GM23338 (cell line): Measurements from ENCODE around the gene AKAP13. TPM values are rescaled to one million over a fixed set of nuclear protein-coding genes. Genes with fewer than 3 reads are reported as not detected.

Experiments
- ATAC-seq: fragments of 200-7000 bp; cut with Tn5 transposase; 3 replicates; pipeline ENCODE4 v1.9.1; 2020
- DNase-seq: peaks from one replicate; pipeline ENCODE4 v3.0.0-alpha.2; 2015; ENCODE audit warnings: low spot score
- H2AFZ ChIP-seq: fragments of 200-600 bp; sonication (generic); 2 replicates; pipeline ENCODE4 v1.8.0; 2016; ENCODE audit warnings: antibody characterized with exemption, mild to moderate bottlenecking, moderate library complexity
- H3F3A ChIP-seq: fragments of 200-600 bp; sonication (generic); replicated peaks from 2 replicates; pipeline ENCODE4 v1.8.0; 2017; ENCODE audit warnings: antibody characterized with exemption, mixed run types, low read depth
- H3K27ac ChIP-seq: fragments of 200-600 bp; sonication (generic); 2 replicates; pipeline ENCODE4 v1.6.1; 2016; ENCODE audit warnings: low read depth
- H3K27me3 ChIP-seq: fragments of 200-600 bp; sonication (generic); 2 replicates; pipeline ENCODE4 v1.8.0; 2016; ENCODE audit warnings: mild to moderate bottlenecking, mixed run types, moderate library complexity; ENCODE audit not compliant: insufficient read depth
- H3K36me3 ChIP-seq: fragments of 200-600 bp; sonication (generic); 2 replicates; pipeline ENCODE4 v1.8.0; 2016; ENCODE audit warnings: mild to moderate bottlenecking; ENCODE audit not compliant: insufficient read depth
- H3K4me1 ChIP-seq: fragments of 200-600 bp; sonication (generic); 2 replicates; pipeline ENCODE4 v1.8.0; 2016; ENCODE audit warnings: mild to moderate bottlenecking, moderate library complexity; ENCODE audit not compliant: insufficient read depth
- H3K4me2 ChIP-seq: fragments of 200-600 bp; sonication (generic); 2 replicates; pipeline ENCODE4 v1.7.1; 2017; ENCODE audit warnings: mixed run types
- H3K4me3 ChIP-seq: fragments of 200-600 bp; sonication (generic); 2 replicates; pipeline ENCODE4 v1.6.1; 2016; ENCODE audit warnings: mixed run types
- H3K79me2 ChIP-seq: fragments of 200-600 bp; sonication (generic); replicated peaks from 2 replicates; pipeline ENCODE4 v1.8.0; 2017; ENCODE audit warnings: mild to moderate bottlenecking; ENCODE audit not compliant: insufficient read depth
- H3K9me2 ChIP-seq: fragments of 200-600 bp; sonication (generic); 2 replicates; pipeline ENCODE4 v1.8.0; 2017; ENCODE audit not compliant: insufficient read depth
- H4K20me1 ChIP-seq: fragments of 200-600 bp; sonication (generic); replicated peaks from 2 replicates; pipeline ENCODE4 v1.8.0; 2017; ENCODE audit warnings: mild to moderate bottlenecking; ENCODE audit not compliant: insufficient read depth
- H3K27ac Mint-ChIP-seq: 2 replicates; pipeline ENCODE4 v1.8.0; 2020; ENCODE audit warnings: inconsistent platforms, mild to moderate bottlenecking, moderate library complexity, mixed read lengths
- H3K27me3 Mint-ChIP-seq: 3 replicates; pipeline ENCODE4 v1.8.0; 2022; ENCODE audit warnings: low read depth, mild to moderate bottlenecking, moderate library complexity, mixed read lengths, inconsistent platforms; ENCODE audit not compliant: insufficient read depth, poor library complexity
- H3K36me3 Mint-ChIP-seq: 3 replicates; pipeline ENCODE4 v1.8.0; 2021; ENCODE audit warnings: low read depth, mild to moderate bottlenecking, inconsistent platforms, moderate library complexity, mixed read lengths
- H3K4me1 Mint-ChIP-seq: 3 replicates; pipeline ENCODE4 v1.8.0; 2020; ENCODE audit warnings: mild to moderate bottlenecking, inconsistent platforms, mixed read lengths
- H3K4me3 Mint-ChIP-seq: 3 replicates; pipeline ENCODE4 v1.8.0; 2021; ENCODE audit warnings: moderate library complexity, mild to moderate bottlenecking, inconsistent platforms, mixed read lengths
- H3K9me3 Mint-ChIP-seq: 3 replicates; pipeline ENCODE4 v1.8.0; 2020; ENCODE audit warnings: moderate library complexity, mild to moderate bottlenecking, inconsistent platforms, mixed read lengths
- EZH2 ChIP-seq: fragments of 200-600 bp; sonication (generic); IDR thresholded peaks from one replicate; pipeline ENCODE4 v1.8.0; 2017; ENCODE audit warnings: antibody characterized with exemption, mild to moderate bottlenecking, low read depth; ENCODE audit not compliant: unreplicated experiment
- JUNB ChIP-seq: IDR thresholded peaks from one replicate; pipeline ENCODE4 v1.6.1; 2016; ENCODE audit warnings: antibody characterized with exemption; ENCODE audit not compliant: unreplicated experiment
- NANOG ChIP-seq: IDR thresholded peaks from 2 replicates; pipeline ENCODE4 v1.6.1; 2016; ENCODE audit warnings: antibody characterized with exemption, borderline replicate concordance
- POLR2AphosphoS5 ChIP-seq: IDR thresholded peaks from 2 replicates; pipeline ENCODE4 v1.6.1; 2016; ENCODE audit warnings: antibody characterized with exemption, low read depth
- REST ChIP-seq: IDR thresholded peaks from one replicate; pipeline ENCODE4 v1.6.1; 2018; ENCODE audit warnings: antibody characterized with exemption; ENCODE audit not compliant: unreplicated experiment
- STAT1 ChIP-seq: IDR thresholded peaks from one replicate; pipeline ENCODE4 v1.6.1; 2016; ENCODE audit warnings: antibody characterized with exemption; ENCODE audit not compliant: unreplicated experiment
- ZNF331 ChIP-seq: fragments of 250-450 bp; sonication (Bioruptor Pico); IDR thresholded peaks from 2 replicates; pipeline ENCODE4 v1.5.0; 2020; ENCODE audit warnings: low read depth, mild to moderate bottlenecking, moderate library complexity
- ZNF462 ChIP-seq: fragments of 250-450 bp; sonication (Bioruptor Pico); IDR thresholded peaks from 2 replicates; pipeline ENCODE4 v1.5.0; 2020; ENCODE audit warnings: mild to moderate bottlenecking, moderate library complexity
- polyA plus RNA-seq: library from polyadenylated mRNA; unstranded; fragments of >200 nt; fragmentation: Nextera tagmentation; extraction: Ambion mirVana; gene quantifications from 2 replicates; pipeline ENCODE4 v1.2.1, GENCODE V29; 2016
- total RNA-seq: library from RNA; depleted of rRNA; stranded (reverse); fragments of >200 nt; shearing (Covaris generic); gene quantifications from 2 replicates; pipeline ENCODE4 v1.2.3, GENCODE V29; 2014
- TF ChIP-seq, protein P1 (sequence below): IDR thresholded peaks from 2 replicates; pipeline ENCODE4 v1.6.1; 2016; ENCODE audit warnings: antibody characterized with exemption

The AKAP13 gene
- total and polyA plus RNA-seq, 2 experiments from 2014 or later = 46.2 to 60.7 TPM

DNA sequence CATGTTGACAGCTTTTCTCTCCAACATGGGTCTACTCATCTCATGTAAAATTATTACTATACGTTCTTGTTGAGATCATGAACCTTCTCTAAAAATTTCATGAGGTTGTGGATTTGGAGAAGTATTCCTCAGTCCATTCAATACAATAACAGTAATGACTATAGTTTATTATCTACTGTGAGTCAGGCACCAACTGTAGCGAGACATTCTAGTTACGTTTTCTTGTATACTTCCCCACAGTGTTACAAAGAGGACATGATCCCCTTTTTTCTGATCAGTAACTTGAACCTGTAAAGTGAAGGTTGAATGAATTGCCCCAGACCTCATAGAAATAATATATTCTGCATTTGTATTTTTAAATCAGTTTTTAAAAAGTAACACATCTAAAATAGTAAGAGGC lies 76.4 kb downstream of the AKAP13 start (continued):
- TF ChIP-seq REST = no peak

DNA sequence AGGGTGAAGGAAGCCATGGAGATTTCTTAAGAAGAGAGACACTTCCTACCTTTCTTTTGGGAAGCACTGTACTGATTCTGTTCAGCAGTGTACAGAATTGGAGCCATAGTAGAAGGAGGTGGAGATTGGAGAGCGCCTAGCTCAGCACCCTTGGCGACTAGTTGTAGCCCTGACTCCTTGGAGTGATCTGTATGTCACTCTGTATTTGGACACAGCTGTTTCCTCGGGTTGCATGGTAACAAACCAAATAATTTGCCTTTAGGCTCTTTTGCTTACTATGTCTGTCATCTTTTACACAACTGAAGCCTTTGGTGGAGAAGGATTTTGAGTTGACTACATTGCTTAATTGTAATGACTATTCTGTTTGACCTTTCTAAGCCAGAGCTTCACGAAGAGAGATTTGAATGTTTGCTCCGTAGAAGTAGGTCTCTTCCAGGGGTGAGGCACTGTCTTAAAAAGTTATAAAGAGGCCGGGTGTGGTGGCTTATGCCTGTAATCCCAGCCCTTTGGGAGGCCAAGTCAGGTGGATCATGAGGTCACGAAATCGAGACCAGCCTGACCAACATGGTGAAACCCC lies 77.1 kb downstream of the AKAP13 start:
- Mint-ChIP-seq H3K27me3 (peaks cover 2% of the 10 kb centered on the region), H3K4me3 (no peak overlapping the region), H3K4me1 (peaks cover 37% of the 10 kb centered on the region), H3K27ac (no peak overlapping the region), H3K36me3 (peaks cover 4% of the 10 kb centered on the region; the same call in 1 of the 3 replicates), H3K9me3 (no peaks in the 10 kb centered on the region)
- Histone ChIP-seq H3K4me2 (no peak overlapping the region), H3K4me1 (peaks cover 17% of the 10 kb centered on the region), H4K20me1 (peaks cover 16% of the 10 kb centered on the region; the same call in 1 of the 2 replicates), H3K36me3 (no peaks in the 10 kb centered on the region), H3K27me3 (no peaks in the 10 kb centered on the region), H3K79me2 (peaks cover 96% of the 10 kb centered on the region), H2AFZ (no peak overlapping the region), H3K4me3 (no peak overlapping the region), H3K27ac (no peak overlapping the region), H3K9me2 (peaks cover 7% of the 10 kb centered on the region; the same call in 1 of the 2 replicates), H3F3A (no peaks in the 10 kb centered on the region)
- TF ChIP-seq REST = no peak
- no peak for TF ChIP-seq NANOG
- TF ChIP-seq STAT1 = no peak
- no peak for TF ChIP-seq JUNB
- TF ChIP-seq, protein P1, sequence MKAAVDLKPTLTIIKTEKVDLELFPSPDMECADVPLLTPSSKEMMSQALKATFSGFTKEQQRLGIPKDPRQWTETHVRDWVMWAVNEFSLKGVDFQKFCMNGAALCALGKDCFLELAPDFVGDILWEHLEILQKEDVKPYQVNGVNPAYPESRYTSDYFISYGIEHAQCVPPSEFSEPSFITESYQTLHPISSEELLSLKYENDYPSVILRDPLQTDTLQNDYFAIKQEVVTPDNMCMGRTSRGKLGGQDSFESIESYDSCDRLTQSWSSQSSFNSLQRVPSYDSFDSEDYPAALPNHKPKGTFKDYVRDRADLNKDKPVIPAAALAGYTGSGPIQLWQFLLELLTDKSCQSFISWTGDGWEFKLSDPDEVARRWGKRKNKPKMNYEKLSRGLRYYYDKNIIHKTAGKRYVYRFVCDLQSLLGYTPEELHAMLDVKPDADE = no peak
- no peak for TF ChIP-seq ZNF331 (CRISPR knock-in tag)
- no peak for TF ChIP-seq EZH2
- TF ChIP-seq POLR2AphosphoS5 = no peak
- no peak for TF ChIP-seq ZNF462 (CRISPR knock-in tag)
- DNase-seq (no peak), ATAC-seq (no peak)
